HG02623 (cell line): Measurements from ENCODE around the gene HUNK.

Source experiments
- ATAC-seq: cut with Tn5 transposase; IDR thresholded peaks from one replicate; pipeline ENCODE4 v1.9.1; 2021; ENCODE audit warnings: moderate library complexity; ENCODE audit not compliant: unreplicated experiment

Gene HUNK

GRCh38 chr21:31894457-31894856, 21.6 kb downstream of the HUNK start:
- no peak for ATAC-seq

DNA sequence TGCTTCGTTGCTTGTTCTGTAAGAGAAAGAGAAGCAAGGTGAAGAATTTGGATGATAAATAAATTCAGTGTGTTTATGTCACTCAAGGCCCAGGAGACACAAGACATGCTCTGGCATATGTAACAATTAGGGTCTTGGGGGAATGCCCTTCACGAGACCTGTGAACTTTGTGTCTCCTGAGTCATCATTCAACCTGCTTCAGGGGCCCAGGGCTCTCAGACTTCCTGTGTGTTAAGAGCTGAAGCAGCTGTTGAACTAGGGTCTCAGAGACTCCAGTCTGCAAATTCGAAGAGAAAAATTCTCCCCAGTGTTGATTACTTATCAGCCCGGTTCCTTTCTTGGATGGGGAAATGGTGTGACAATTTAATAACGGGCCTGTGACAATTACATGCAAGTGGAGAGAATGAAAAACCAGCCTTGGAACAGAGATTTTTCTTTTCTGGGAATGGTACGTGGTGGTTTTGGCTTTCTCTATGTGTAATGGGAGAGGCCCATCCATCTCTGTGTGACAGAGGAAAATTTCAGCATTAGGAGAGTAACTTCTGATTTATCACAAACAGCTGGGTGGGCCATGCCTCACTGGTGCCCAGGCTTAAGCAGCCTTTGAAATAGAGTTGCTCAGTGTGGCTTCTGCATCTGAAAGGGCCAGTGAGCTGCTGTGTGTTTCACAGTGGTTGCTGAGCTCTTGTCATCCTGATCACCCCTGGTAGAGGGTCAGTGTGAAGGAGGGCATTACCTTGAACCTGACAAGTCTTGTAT, 22.4 kb downstream of the HUNK start:
- ATAC-seq: no peak

DNA sequence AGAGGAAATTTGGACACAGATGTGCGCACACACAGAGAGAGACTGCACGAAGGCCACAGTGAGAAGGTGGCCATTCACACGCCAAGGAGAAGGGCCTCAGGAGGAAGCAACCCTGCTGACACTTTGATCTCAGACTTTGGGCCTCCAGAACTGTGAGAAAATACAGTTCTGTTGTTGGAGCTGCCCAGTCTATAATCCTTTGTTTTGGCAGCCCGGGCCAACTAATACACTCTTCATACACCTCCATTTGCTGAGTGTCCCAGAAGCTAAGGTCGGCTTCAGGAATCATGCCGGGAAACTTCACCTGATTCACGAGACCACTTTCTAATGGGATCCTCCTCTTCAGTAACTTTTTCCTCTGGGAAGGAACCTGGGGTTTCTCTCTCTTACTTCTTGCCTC, 23.2 kb downstream of the HUNK start:
- ATAC-seq: no peak

- ATAC-seq: no peak
These were observed 24.5 kb downstream of the HUNK start for GRCh38 chr21:31897311-31897710.

DNA sequence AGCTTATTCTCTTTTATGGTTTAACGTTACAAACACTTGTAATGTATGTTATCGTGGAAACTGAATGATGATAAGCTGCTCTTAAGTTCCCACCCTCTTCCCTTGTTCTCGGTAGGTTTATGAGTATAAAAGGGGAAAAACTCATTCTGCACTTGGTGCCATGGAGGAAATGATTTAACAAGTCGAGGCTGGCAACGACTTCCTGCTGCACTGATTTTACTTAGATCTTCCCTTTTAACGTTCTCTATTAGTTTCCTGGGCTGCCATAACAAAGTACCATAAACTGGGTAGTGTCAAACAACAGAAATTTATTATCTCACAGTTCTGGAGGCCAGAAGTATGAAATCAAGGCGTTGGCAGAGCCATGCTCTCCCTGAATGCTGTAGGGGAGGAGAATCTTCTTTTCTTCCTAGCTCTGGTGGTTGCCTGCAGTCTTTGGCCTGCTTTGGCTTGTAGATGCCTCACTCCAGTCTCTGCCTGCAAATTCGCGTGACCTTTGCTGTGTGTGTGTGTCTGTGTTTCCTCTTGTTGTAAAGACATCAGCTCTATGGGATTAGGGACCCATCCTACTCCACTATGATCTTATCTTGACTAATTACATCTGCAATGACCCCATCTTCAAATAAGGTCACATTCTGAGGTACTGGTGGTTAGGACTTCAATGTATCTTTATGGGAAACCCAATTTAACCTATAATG, 26.3 kb downstream of the HUNK start:
- ATAC-seq: no peak

GRCh38 chr21:31900121-31900895, 27.5 kb downstream of the HUNK start:
- ATAC-seq: no peak

- ATAC-seq: no peak
These were observed 28.5 kb downstream of the HUNK start for GRCh38 chr21:31901315-31901714.

GRCh38 chr21:31902438-31902837, 29.6 kb downstream of the HUNK start:
- ATAC-seq: no peak

GRCh38 chr21:31903896-31904295, 31.1 kb downstream of the HUNK start:
- no peak for ATAC-seq

- ATAC-seq: no peak
These were observed 33.0 kb downstream of the HUNK start for GRCh38 chr21:31905503-31906451.

GRCh38 chr21:31908106-31909031, 35.5 kb downstream of the HUNK start:
- ATAC-seq: no peak

DNA sequence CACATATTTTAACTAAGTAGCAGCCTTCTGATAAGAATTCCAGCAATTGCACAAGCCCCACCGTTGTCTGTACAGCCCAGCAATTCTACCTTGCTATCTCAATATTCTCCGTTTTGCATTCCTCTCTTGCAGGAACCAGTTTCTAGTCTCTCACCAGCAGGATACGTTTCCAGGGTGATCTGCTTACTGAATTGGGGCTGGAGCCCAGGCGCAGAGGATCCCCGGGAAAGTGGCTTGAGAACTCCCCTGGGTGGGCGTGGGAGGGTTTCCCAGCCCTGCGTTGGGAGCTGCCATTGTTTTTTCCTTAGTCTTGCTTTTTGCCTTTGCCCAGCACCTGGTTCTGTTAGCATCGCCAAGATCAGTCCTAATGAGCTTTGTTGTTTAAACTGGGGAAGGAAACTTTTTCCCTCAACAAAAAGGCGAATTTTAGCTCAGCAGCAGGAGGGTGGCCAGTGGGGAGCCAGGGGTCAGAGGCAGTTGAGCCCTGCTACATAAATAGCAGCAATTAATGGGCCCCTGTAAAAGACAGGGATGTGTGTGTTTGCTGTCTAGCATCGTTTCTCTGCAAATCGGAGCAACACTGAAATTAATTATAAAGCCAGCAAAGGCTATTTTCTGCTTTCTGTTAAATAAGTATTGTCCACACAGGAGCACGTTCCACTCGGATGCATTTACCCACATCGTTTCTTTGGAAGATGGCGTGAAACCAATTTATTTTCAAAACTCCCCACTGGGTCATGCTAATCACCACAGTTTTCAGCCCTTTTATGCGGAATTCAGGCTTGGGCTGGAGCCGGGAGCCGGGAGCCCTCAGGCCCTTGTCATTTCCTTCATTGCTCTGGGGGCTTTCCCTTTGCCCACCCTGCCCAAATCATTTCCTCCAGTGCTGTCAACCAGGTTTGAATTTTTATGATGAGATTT, 36.6 kb downstream of the HUNK start:
- ATAC-seq: no peak

- no peak for ATAC-seq
These were observed 37.3 kb downstream of the HUNK start for GRCh38 chr21:31910074-31910470.

DNA sequence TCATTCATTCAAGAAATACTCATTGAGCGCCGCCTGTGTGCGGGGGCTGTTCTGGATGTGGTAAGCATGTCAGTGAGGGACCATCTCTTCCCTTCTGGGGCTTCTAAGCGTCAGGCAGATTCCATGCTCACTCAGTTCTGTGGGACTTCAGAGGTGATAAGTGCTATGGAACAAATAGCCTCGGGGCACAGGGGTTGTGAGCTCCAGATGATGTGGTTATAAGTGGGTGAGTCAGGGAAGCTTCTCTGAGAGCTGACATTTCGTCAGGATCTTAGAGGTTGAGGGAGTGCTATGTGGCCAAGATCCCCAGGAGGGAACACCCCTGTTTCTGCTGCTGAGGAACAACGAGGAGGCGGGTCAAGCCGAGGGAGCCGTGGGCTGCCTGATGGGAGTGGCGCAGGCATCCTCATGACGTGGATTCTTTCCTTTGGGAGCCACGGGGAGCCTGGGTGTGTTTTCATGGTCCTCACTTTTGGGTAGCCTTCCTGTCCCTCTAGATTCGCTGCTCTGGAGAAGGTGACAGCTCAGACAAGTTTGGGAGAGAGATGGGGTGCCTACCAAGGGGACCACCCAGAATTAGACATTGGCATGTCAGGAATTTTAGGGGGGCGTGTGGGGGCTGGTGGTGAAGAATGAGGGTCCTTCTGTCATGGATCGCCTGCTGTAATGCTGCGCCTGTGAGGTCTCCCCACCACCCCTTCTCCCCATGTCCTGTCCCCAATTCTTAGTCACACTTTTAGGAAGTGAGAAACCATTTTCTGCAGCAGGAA, 38.5 kb downstream of the HUNK start:
- ATAC-seq: no peak

DNA sequence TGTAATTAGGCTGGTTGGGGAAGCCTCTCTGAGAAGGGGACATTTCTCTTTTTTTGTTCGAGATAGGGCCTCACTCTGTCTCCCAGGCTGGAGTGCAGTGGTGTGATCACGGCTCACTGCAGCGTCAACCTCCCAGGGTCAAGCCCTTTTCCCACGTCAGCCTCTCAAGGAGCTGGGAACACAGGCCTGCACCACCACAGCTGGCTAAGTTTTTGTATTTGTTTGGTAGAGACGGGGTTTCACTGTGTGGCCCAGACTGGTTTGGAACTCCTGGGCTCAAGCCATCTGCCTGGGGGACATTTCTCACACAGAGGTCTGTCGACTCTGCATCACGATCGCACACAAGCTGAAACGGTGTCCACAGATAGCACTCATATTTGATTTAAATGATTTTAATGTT, 39.7 kb downstream of the HUNK start:
- ATAC-seq: no peak

DNA sequence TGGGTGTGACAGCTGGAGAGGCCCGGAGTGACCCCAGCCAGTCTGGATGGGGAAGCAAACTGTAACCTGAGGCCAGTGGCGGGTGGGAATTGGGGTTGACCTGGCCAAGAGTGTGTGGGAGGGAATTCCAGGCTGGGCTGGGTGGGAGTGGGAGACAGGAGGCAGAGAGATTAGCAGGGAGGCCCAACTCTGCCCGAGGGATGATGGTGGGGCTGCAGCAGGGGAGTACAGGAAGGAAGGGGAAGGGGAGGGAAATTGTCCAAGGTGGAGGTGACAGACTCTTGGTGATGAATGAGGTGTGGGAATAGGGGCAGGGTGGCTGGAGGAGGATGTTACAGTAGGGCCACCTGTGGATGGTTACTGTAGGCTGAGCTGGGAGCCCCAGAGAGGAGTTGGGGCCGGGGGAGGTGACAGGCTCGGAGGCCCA, 40.4 kb downstream of the HUNK start:
- no peak for ATAC-seq

GRCh38 chr21:31914472-31914871, 41.7 kb downstream of the HUNK start:
- ATAC-seq: no peak

DNA sequence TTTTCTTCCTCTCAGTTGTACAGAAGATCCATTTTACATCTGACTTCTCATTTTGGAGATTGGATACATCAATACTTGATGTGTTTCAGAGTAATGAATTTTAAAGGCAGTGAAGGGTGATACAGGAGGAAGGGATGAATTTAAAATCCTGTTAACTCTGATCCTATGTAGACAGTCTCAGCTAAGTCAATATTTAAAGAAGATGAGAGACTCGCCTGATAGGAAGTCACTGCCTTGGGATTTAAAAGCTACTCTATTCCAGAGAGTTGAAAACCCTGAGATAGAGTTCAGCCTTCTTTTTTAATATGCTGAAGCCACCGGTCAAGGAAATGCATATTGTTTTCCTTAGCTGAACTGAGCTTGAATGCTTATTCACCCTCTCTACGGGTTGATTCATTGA, 42.7 kb downstream of the HUNK start:
- ATAC-seq: no peak
